Erythroblast (primary cell): ENCODE results near the gene GREM2.

Experiments used
- DNase-seq, 2 experiments: peaks; one replicate each; lab custom pipeline; 2025; lab: John Stamatoyannopoulos, UW
- GATA1 ChIP-seq: IDR thresholded peaks from 2 replicates; pipeline ENCODE4 v1.6.1; 2011; ENCODE audit warnings: low read depth, mild to moderate bottlenecking, control low read depth, low read length, moderate library complexity
- POLR2A ChIP-seq: IDR thresholded peaks from 2 replicates; pipeline ENCODE4 v1.6.1; 2011; ENCODE audit warnings: mild to moderate bottlenecking, low read length

Gene GREM2

GRCh38 chr1:240517891-240518290, 94.1 kb downstream of the GREM2 start:
- TF ChIP-seq POLR2A (no peak), GATA1 (no peak)
- no peak for DNase-seq

GRCh38 chr1:240516069-240516468, 95.9 kb downstream of the GREM2 start:
- DNase-seq: no peak
- TF ChIP-seq POLR2A (no peak), GATA1 (no peak)

GRCh38 chr1:240515505-240515904, 96.5 kb downstream of the GREM2 start:
- no peak for DNase-seq
- TF ChIP-seq POLR2A (no peak), GATA1 (no peak)

- DNase-seq: no peak
- no peak for TF ChIP-seq POLR2A
These were observed 100.2 kb downstream of the GREM2 start for GRCh38 chr1:240511789-240512188.

GRCh38 chr1:240508950-240509349, 103.0 kb downstream of the GREM2 start:
- no peak for TF ChIP-seq POLR2A
- TF ChIP-seq GATA1: no peak
- no peak for DNase-seq

GRCh38 chr1:240508201-240508600, 103.8 kb downstream of the GREM2 start:
- no peak for TF ChIP-seq POLR2A
- no peak for TF ChIP-seq GATA1
- no peak for DNase-seq

- no peak for TF ChIP-seq GATA1
- TF ChIP-seq POLR2A: no peak
These were observed 105.8 kb downstream of the GREM2 start for GRCh38 chr1:240506176-240506575.

GRCh38 chr1:240503558-240503957, 108.4 kb downstream of the GREM2 start:
- no peak for DNase-seq
- TF ChIP-seq POLR2A (no peak), GATA1 (no peak)

More at GRCh38 chr1:240506176-240506575, 105.8 kb downstream of the GREM2 start:
- no peak for DNase-seq

GRCh38 chr1:240503036-240503435, 108.9 kb downstream of the GREM2 start:
- TF ChIP-seq POLR2A (no peak), GATA1 (no peak)

GRCh38 chr1:240501115-240501514, 110.8 kb downstream of the GREM2 start:
- DNase-seq: no peak
- no peak for TF ChIP-seq GATA1
- TF ChIP-seq POLR2A: no peak

More at GRCh38 chr1:240503036-240503435, 108.9 kb downstream of the GREM2 start:
- DNase-seq: no peak

GRCh38 chr1:240500647-240501046, 111.3 kb downstream of the GREM2 start:
- TF ChIP-seq GATA1 (no peak), POLR2A (no peak)
- DNase-seq: no peak

GRCh38 chr1:240499012-240499411, 112.9 kb downstream of the GREM2 start:
- no peak for DNase-seq
- TF ChIP-seq POLR2A (no peak), GATA1 (no peak)

GRCh38 chr1:240498335-240498734, 113.6 kb downstream of the GREM2 start:
- TF ChIP-seq POLR2A (no peak), GATA1 (no peak)
- no peak for DNase-seq

GRCh38 chr1:240497908-240498307, 114.0 kb downstream of the GREM2 start:
- no peak for DNase-seq
- no peak for TF ChIP-seq POLR2A
- TF ChIP-seq GATA1: no peak

GRCh38 chr1:240496941-240497340, 115.0 kb downstream of the GREM2 start:
- DNase-seq: no peak
- TF ChIP-seq POLR2A: no peak
- TF ChIP-seq GATA1: no peak

GRCh38 chr1:240496356-240496755, 115.6 kb downstream of the GREM2 start:
- no peak for DNase-seq
- TF ChIP-seq GATA1 (no peak), POLR2A (no peak)
